ENCODE results near the gene NOL3.

NOL3 gene

DNA sequence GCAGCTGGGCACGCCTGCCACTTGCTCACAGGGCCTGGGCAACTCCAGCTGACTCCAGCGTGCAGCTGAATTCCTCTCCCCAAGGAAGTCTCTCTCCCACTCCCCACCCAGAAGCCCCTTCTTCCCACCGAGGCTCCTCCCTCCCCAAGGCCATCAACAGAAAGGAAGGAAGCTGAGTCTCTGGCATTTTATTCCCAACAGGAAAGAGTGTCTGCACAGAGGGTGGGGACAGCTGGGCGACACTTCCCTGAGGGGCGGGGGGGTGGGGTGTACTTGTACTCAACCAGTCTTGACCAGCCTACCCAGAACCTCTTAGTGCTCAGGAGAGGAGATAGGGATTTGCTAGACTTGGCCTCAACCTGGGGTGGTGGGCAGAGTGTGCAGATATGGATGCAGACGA, 19.7 kb downstream of the NOL3 start, which contains the start of gene EXOC3L1:
TSS of gene EXOC3L1 (minus strand) at position 96 of the 400 bp plus-strand sequence. CDS start 460 bp downstream, outside the sequence.
- DNase-seq (ENCODE audit: low read depth in 2 of 2), result no peak

DNA sequence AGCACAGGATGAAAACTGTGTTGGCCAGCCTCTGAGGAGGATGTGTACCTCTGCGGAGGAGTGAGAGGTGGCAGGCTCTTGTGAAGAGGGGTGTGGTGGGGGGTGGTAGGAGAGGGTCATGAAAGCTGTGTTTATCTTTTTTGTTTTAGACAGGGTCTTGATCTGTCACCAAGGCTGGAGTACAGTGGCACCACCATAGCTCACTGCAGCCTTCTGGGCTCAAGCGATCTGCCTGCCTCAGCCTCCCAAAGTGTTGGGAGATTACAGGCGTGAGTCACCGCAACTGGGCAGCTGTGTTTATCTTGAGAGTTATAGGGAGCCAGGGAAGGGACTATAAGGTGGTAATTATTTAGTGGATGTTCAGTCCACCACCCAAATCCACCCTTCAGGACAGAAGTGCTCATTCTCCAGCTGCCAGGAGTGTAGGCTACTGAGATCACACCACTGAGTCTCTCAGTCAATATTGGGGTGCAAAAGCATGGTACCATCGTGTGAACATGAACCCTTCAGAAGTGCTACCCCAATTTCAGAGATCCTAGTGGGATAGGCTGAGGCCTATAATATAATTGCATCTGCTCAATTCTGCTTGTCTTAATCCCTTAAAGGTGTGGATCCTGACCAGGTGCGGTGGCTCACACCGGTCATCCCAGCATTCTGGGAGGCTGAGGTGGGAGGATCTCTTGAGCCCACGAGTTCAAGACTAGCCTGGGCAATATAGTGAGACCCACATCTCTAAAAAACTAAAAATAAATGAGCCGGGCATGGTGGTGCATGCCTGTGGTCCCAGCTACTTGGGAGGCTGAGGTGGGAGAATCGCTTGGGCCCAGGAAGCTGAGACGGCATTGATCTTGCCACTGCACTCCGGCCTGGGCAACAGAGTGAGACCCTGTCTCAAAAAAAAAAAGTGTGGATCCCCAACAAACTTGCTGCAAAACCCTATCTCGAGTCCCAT, 20.4 kb downstream of the NOL3 start:
- no peak for DNase-seq (ENCODE audit: low read depth in 2 of 2)

DNA sequence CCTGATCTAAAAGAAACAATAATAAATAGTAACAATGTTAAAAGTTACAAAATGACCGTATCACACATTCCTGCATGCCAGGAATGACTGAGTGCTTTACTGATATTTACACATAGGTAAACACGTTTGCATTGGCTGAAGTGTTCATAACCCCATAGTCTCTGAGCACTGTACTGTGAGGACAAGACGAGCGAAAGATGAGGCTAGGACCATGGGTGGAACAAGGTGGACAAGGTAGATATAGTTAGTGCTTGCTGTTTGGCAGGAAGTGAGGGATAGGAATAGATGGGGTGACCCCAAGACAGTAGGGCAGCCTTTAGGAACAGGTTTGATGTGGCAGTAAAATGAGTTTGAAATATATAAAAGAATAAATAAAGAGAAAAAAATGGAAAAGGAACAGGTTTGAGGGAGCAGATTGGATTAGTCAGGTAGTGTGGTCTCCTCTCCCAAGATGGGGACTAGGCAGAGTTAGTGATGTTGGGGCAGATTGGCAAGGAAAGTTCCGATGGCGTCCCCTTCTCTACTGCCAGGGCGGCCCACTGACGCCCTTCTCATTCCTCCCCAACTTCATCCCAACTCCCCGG, 21.2 kb downstream of the NOL3 start:
- DNase-seq (ENCODE audit: low read depth in 2 of 2), result no peak

DNA sequence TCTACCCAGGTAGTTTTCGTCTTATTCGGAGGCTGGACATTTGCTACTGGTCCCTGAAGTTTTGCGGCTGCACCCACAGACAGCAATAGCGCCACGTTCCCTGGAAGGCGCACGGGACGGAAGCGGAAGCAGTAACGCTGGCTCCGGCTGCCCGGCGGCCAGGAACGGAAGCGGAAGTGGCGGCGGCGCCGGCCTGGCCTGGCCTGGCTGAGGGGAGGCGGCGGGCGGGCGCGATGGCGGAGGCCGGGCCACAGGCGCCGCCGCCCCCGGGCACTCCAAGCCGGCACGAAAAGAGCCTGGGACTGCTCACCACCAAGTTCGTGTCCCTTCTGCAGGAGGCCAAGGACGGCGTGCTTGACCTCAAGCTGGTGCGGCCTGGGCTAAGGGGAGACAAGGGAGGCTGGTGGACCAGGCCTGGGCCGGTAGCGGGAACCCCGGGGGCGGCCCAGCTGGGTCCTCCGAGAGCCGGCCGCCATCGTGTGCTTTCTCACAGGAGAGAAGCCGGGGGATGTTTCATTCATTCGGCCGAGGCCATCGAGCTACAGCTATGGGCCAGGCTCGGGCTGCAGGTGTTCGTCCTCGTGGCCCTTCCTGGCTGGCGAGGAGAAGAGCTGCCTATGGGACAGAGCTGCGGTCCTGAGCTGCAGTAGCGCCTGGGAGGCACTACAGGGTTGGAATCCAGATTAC, 21.8 kb downstream of the NOL3 start, which contains the start of gene E2F4:
TSS of gene E2F4 (plus strand) at position 161 of the 687 bp plus-strand sequence. CDS start at position 234, 73 bp downstream.
- DNase-seq (ENCODE audit: low read depth in 2 of 2), result peak; percentile 63 to 74

DNA sequence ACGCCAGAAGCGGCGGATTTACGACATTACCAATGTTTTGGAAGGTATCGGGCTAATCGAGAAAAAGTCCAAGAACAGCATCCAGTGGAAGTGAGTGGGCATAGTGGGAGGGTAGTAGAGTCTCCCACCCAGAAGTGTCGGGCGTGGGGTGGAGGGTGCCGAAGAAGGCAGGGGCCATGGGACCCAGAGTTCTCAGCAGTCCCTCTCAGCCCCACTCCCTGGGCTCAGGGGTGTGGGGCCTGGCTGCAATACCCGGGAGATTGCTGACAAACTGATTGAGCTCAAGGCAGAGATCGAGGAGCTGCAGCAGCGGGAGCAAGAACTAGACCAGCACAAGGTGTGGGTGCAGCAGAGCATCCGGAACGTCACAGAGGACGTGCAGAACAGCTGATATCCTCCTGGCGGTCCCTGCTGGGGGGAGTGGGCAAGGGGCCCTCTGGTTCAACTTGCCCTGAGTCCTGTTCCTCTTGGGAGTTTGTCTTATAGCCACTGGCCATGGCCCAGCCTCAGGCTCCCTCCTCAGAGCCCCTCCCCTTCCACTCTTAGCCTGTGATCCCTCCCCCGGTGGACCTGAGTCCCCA, 22.5 kb downstream of the NOL3 start:
- no peak for DNase-seq (ENCODE audit: low read depth in 2 of 2)

DNA sequence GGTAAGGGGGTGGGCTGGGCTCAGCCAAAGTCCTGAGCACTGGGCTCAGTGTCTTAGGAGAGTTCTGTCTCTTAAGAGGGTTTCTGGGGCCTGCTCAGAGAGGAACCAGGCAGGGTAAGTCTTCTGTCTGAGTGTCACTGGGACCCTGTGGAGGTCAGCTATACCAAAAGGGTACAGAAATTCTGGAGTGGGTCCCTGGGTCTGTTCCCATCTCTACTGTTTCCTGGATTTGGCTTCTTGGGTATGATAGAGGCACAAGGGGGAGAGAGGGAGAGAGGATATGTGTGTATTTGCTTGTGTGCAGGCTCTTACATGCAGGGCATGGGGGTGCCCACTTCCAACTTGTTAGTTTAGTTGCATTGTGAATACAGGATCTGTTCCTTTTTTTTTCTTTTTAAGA, 23.2 kb downstream of the NOL3 start:
- no peak for DNase-seq (ENCODE audit: low read depth in 2 of 2)

DNA sequence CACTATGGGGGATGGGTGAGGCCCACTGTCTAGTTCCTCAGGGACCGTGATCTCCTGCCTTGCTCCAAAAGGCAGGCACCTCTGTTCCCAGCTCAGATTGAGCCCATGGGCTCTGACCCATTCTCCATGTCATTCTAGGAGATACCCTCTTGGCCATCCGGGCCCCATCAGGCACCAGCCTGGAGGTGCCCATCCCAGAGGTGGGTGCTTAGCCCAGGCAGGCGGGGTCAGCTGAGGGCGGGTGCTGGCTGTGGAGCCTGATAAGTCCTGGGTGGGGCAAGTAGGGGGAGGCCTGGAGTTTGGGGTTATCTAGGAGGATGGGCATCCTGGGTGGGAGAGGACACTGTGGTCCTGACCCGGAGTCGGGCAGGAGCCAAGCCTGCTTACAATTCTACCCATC, 23.9 kb downstream of the NOL3 start:
- no peak for DNase-seq (ENCODE audit: low read depth in 2 of 2)

DNA sequence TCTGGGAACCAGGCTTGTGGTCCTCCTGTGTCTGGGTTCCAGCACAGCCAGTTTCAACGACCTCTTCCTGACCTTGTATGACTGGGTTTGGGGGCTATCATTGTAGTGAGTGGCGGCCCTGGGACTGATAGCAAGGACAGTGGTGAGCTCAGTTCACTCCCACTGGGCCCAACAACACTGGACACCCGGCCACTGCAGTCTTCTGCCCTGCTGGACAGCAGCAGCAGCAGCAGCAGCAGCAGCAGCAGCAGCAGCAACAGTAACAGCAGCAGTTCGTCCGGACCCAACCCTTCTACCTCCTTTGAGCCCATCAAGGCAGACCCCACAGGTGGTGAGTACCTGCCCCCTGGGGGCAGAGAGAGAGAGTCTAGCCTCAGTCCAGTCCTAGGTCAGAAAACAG, 25.3 kb downstream of the NOL3 start:
- no peak for DNase-seq (ENCODE audit: low read depth in 2 of 2)

DNA sequence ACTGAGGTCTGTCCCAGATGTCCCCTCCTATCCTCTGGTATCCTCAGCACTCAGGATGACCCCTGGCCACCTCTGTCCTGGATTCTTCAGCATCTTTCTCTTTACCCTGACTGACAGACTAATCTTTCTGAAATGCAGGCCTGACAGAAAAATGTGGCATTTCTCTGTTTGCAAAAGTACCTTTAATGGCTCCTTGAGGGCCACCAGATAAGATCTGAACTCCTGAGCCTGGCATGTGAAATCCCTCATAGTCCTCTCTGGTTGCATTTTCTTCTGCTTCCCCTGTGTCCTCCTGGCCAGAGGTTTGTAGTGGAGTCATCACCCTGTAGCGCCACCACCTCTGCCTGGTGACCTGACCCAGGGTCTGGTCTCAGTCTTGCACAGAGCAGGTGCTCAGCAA, 26.5 kb downstream of the NOL3 start:
- DNase-seq (ENCODE audit: low read depth in 2 of 2), result no peak

DNA sequence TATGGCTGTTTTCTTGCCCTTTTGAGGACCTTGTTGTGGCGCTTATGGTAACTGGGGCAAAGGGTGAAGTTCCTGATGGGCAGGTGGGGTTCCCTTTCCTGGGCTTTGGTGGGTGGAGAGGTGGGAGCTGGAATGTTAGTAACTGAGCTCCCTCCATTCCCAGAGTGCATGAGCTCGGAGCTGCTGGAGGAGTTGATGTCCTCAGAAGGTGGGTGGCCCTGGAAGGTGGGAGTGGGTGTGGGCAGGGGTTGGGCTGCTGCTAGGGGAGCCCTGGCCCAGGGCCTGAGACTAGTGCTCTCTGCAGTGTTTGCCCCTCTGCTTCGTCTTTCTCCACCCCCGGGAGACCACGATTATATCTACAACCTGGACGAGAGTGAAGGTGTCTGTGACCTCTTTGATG, 27.4 kb downstream of the NOL3 start:
- no peak for DNase-seq (ENCODE audit: low read depth in 2 of 2)

DNA sequence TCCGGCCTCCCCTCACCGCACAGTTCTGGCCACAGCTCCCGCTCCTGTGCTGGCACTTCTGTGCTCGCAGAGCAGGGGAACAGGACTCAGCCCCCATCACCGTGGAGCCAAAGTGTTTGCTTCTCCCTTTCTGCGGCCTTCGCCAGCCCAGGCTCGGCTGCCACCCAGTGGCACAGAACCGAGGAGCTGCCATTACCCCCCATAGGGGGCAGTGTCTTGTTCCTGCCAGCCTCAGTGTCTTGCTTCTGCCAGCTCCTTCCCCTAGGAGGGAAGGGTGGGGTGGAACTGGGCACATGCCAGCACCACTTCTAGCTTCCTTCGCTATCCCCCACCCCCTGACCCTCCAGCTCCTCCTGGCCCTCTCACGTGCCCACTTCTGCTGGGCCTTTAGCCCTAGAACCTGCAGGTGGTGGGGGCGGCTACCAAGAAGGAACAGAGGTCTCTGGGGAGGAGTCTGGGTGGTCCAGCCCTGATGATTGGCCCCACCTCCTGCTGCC, 27.9 kb downstream of the NOL3 start:
- no peak for DNase-seq (ENCODE audit: low read depth in 2 of 2)

DNA sequence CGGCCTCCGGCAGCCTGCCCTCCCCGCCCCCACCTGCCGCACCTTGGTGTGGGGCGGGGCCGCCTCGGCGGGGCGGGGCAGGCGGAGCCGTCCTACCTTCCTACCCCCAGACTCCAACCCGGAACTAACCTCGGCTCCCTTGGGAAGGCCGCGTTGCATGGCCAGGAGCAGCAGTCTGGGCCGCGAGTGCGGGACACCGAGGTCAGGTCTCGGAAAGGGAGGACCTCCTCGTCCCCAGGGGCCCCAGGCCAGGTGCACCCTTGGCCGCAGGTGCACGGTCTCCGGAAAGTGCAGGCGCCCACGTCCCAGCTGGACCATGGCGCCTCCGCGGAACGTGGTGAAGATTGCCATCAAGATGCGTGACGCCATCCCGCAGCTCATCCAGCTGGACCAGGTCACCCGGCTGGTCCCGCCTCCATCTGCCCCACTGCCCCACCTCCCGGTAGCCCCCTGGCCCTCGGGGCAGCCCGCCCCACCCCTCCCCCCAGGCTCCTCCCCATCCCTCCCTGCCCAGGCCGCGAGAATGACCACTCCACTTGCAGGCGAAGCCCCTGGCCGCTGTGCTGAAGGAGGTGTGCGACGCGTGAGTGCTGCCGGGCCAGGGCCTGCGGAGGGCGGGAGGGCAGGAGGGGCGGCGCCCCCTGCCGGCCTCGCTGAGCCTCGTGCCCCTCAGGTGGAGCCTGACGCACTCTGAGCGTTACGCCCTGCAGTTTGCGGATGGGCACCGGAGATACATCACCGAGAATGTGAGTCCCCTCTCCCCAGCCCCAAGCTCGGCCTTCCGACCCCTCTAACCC, 28.9 kb downstream of the NOL3 start, which contains the start of gene ELMO3:
TSS of gene ELMO3 (plus strand) at position 121 of the 797 bp plus-strand sequence. CDS start at position 317, 196 bp downstream.
- no peak for DNase-seq (ENCODE audit: low read depth in 2 of 2)

DNA sequence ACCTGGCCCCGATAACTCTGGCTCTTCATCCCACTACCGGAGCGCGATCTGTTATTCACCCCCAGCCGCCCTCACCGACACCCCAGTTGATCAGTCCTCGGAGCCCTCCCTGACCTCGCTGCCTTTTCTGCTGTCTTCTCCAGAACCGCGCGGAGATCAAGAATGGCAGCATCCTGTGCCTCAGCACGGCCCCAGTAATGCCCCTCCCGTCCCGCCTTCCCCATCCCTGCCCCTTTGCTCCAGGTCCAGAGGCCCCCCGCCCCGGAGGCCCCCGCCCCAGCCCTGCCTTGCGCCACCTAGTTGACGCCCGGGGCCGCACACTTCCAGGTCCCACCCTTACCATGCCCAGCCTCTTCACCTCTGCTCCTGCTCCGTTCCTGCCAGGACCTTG, 29.5 kb downstream of the NOL3 start:
- DNase-seq (ENCODE audit: low read depth in 2 of 2), result no peak

DNA sequence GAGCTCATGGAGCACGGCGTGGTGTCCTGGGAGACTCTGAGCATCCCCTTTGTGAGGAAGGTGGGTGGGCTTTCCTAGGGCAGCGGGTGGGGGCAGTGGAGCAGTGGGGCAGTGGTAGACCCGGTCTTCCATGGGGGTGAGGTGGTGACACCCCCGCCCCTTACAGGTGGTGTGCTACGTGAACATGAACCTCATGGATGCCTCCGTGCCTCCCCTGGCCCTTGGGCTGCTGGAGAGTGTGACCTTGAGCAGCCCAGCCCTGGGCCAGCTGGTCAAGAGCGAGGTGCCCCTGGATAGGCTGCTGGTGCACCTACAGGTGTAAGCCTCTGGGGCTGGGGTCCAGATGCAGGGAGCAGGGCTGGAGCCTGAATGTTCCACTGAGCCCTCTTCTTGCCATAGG, 30.2 kb downstream of the NOL3 start:
- no peak for DNase-seq (ENCODE audit: low read depth in 2 of 2)

DNA sequence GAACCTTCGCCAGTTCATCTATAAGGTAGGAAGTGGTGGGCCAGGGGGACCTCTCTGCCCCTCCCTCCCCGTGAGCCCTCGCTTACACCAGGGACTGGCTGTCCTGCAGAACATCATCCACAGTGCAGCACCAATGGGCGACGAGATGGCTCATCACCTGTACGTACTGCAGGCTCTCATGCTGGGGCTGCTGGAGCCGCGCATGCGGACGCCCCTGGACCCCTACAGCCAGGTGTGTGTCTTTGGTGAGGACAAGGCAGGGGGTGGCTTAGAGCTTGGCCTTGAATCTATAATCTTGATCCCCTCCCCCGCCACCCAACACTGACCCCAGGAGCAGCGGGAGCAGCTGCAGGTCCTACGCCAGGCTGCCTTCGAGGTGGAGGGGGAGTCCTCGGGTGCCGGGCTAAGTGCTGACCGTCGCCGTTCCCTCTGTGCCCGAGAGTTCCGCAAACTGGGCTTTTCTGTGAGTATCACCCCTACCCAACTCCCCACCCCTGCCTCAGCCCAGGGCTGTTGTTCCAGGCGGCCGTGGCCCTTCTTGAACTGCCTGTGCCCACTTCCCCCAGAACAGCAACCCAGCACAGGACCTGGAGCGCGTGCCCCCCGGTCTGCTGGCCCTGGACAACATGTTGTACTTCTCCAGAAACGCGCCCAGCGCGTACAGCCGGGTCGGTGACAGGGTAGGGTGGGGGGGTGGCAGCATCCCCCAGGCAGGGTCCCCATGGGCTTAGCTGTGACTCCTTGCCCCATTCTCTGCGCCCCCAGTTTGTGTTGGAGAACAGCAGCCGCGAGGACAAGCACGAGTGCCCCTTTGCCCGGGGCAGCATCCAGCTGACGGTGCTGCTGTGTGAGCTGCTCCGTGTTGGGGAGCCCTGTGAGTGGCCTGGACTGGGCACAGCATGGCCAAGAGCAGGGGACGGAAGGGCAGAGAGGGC, 31.3 kb downstream of the NOL3 start:
- DNase-seq (ENCODE audit: low read depth in 2 of 2), result no peak

DNA sequence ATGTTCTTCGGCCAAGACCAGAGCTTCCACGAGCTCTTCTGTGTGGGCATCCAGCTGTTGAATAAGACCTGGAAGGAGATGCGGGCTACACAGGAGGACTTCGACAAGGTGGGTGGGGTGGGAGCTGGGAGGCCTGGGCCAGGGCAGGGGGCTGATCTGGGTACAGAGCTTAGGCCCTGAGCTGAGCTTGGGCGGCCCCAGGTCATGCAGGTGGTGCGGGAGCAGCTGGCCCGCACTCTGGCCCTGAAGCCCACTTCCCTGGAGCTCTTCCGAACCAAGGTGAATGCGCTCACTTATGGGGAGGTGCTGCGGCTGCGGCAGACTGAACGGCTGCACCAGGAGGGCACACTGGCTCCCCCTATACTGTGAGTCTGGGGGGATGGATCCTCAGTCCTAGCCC, 32.1 kb downstream of the NOL3 start:
- no peak for DNase-seq (ENCODE audit: low read depth in 2 of 2)

DNA sequence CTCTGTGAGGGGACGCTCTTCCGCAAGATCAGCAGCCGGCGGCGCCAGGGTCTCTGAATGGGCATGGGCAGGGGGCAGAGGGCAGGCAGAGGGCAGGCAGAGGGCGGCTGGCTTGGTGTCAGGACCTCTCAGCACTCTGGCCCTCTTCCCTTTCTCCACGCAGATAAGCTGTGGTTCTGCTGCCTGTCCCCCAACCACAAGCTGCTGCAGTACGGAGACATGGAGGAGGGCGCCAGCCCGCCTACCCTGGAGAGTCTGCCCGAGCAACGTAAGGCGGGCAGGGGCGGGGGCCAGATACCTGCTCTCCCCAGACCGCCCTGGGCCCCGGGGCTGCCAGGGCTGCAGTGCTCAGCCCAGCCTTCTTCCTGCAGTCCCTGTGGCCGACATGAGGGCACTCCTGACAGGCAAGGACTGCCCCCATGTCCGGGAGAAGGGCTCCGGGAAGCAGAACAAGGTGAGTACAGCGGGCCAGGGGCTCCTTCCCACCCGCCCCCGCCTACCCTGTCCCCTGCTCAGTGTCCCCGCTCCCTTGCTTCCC, 32.7 kb downstream of the NOL3 start:
- DNase-seq (ENCODE audit: low read depth in 2 of 2), result no peak

DNA sequence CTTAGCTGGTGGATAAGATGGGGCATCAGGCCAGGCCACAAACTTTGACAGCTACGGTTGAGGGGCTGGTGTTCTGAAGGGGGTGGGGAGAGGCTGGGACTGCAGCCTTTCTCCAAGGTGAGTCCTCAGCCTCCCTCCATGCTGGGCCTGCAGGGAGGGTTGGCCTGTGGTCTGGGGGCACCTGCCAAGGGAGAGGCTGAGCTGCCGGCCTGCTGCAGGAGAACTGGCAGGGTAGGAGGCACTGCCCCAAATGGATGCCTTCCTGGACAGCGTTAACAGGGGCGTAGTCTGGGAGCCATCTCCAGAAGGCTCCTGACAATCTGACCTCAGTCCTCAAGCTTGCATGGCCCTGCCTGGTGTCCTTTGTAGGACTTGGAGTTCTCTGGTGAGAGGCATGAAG, 33.7 kb downstream of the NOL3 start:
- DNase-seq (ENCODE audit: low read depth in 2 of 2), result no peak

DNA sequence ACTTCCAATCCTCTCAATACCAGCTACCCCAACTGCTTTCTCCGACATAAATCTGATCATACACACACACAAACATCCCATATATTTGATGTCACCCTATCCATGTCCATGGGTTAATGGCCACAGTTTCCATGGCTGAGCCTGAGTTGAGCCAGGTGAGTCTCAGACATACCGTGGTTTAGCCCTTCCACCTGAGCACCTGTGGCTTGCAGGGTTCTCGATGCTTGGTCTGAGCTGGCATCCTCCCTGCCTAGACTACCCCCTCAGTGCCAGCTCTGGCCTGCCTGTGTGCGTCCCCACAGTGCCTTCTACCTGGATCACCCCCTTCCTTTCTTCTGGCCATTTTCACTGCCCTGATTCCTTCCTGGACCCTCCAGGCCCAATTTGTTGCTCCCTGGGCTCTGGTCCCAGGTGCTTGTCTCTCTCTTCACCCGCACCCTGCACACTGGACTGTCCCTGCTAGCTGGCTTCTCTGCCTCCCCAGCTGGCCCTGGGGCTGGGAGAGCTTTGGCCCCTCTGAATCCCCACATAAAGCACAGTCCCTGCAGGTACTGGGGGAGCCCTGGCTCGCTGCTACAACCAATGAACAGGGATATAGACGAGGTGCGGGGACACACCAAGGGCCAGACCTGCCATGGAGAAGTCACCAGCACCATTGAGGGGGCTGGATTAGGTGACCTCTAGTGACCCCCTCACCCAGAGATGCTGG, 35.9 kb downstream of the NOL3 start:
- DNase-seq (ENCODE audit: low read depth in 2 of 2), result no peak

Data from stimulated activated CD8-positive, alpha-beta memory T cell treated with anti-CD3 and anti-CD28 coated beads, Interleukin-15, amount 100 ng/mL, for 4 hours (primary cell).